Stimulated activated CD8-positive, alpha-beta memory T cell treated with anti-CD3 and anti-CD28 coated beads, Interleukin-7, amount 100 ng/mL, for 4 hours (primary cell): ENCODE results near the gene ARID5A.
"Not testable (repeated sequence)": the region's sequence is repeated elsewhere in the genome, so short reads cannot be mapped to it uniquely, and the experiment has no call there.

Experiments
- DNase-seq, 2 donors: peaks; one replicate each; pipeline ENCODE4 v3.0.0-alpha.2; 2020; ENCODE audit warnings: low read depth in 2 of 2

ARID5A gene

GRCh38 chr2:96555146-96555610 lies 18.6 kb downstream of the ARID5A start:
- DNase-seq, result no peak

- DNase-seq, result peak; percentile 32 to 53
These were observed 20.1 kb downstream of the ARID5A start for GRCh38 chr2:96556441-96557330.

DNA sequence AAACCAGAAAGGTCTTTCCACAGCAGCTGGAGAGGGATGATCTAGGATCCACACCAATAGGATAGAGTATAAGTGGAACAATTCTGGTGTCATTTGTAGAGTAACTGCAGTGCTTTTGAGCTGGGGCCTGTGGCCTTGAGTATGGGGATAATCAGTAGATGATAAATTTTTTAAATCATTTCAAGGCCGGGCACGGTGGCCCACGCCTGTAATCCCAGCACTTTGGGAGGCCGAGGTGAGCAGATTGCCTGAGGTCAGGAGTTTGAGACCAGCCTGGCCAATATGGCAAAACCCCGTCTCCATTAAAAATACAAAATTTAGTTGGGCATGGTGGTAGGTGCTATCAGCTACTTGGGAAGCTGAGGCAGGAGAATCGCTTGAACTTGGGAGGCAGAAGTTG lies 20.9 kb downstream of the ARID5A start:
- not testable (repeated sequence) for DNase-seq

- no peak for DNase-seq
These were observed 21.5 kb downstream of the ARID5A start for GRCh38 chr2:96558061-96558460.

DNA sequence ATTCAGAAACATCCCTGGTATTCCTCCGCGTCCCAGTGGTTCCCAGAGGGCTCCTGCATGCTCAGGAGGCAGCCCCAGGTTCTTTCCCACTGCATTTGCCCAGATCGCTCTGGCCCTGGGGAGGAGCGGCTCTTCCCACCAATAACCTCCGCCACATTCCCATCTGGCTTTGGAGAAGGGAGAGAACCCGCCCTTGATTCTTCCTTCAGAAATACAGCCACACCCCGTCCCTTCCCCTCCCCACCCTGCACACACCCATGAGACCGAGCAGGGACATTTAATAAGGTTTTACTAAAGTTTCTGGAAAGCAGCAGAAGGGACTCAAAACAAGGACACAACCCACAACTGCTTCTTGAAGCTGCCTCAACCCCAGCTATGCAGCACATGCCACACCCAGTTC lies 21.9 kb downstream of the ARID5A start:
- DNase-seq, result no peak

DNA sequence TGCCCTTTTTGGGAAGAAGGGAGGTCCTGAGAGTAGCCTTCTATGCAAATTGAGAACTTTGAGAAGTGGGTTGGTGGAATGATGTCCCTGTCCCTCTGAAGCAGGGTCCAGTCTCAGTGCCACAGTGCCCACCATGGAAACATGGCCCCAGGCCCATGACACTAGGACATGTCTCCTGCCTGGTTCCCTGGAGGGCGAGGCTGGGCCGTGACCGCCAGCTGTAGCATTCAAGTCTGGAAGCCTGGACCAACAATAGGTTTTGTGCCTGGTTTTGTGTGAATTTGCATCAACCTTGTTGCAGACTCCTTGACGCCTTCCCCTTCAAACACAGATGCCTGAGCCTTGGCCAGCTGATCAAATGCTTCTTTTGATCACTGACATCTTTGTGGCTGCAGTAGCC lies 27.5 kb downstream of the ARID5A start:
- DNase-seq, result no peak

DNA sequence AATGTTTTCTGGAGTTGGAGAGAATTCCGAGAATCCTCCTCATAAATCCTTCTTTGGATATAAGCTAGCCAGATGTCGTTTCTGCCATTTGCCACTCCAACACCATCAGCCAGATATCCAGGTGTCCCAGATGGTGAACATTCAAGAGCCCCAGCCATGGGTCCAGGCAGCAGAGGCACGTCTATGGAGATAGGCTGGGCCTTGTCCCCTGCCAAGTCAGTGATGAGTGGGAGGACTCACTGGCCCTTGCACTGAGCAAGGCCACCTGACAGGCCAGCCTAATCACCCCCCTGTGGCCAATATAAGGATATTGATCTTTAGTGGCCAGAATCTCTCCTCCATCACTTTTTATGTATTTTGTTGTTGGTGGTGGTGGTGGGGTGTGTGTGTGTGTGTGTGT lies 28.0 kb downstream of the ARID5A start:
- DNase-seq, result no peak

- DNase-seq, result no peak
These were observed 28.6 kb downstream of the ARID5A start for GRCh38 chr2:96565111-96565510.

GRCh38 chr2:96568094-96568493 lies 31.5 kb downstream of the ARID5A start:
- no peak for DNase-seq

- no peak for DNase-seq
These were observed 37.8 kb downstream of the ARID5A start for GRCh38 chr2:96574364-96574763.

GRCh38 chr2:96575785-96576456 lies 39.4 kb downstream of the ARID5A start:
- DNase-seq, result no peak

DNA sequence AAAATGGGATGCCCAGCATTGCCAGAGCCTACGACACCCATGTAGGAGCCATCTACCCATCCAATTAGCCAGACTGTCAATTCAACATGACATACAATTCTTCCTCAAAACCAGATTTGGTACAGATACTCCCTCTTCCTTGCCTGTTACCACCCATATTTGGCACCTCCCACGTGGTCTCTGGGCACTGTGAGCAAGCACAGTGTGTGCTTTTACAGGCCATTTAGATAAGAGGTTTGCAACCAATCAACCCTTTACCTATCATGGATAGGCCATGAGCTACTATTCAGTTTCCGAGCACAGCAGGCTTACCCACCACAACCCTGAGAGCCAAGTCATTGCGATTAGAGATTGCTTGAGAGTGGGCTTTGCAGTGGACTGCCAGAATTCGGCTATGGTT lies 40.9 kb downstream of the ARID5A start:
- DNase-seq, result no peak

- DNase-seq, result no peak
These were observed 42.2 kb downstream of the ARID5A start for GRCh38 chr2:96578731-96579130.

DNA sequence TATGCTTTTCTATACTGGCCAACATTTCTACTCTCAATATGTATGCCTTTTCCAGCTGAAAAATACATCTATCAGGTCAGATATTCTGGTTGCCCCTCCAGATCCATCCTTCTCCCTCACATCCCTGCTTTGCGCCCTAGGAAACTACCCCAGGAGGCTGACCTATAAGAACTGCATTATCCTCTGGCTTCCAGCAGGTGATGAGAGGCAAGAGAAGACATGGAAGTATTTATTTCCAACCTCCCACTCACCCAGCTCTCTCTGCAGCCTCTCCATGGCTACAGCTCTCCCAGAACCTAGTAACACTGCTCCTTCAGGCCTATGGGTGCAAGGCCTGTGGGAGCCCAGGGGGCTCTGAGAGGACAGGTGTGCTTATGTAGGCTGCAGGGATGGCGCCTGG lies 42.9 kb downstream of the ARID5A start:
- DNase-seq, result no peak

- no peak for DNase-seq
These were observed 44.2 kb downstream of the ARID5A start for GRCh38 chr2:96580771-96581170.

GRCh38 chr2:96584017-96584416 lies 47.5 kb downstream of the ARID5A start:
- DNase-seq, result no peak

GRCh38 chr2:96587843-96588242 lies 51.3 kb downstream of the ARID5A start:
- no peak for DNase-seq

GRCh38 chr2:96591054-96591453 lies 54.5 kb downstream of the ARID5A start:
- DNase-seq, result no peak

DNA sequence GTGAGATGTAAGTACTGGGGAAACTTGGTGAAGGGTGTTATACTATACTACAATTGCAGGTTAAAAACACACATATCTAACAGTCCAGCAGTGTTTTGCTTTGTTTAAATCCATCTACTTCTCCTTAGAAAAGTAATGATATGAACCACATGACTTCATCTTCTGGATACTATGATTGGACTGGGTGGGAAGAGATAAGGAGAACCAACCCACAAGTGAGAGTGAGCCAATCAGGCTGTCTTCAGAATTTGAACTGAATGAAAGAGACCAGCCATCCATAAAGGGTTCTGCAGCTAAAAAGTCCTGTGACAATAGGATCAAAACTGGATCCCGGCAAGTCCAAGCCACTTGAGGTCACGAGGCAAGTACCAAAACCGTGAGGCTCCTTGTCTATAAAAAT lies 54.9 kb downstream of the ARID5A start:
- DNase-seq, result no peak

DNA sequence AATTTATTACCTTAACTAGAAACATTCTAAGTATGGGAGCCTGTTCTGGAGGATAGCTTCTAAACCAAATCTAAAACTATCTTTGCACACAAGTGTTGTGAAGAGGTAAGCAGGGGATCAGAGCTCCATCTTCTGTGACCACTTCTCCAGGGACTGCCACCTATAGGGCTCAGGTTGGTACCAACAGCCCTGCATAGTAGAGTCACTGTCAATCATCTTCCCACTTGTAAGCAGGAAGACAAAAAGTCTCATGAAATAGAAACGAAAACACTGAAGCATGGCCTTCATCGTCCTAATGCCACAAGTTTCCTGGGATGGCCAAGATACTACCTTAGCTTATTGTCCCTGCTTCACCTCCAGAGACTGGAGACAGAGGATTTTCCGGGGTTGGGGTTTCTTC lies 57.7 kb downstream of the ARID5A start:
- DNase-seq, result no peak

DNA sequence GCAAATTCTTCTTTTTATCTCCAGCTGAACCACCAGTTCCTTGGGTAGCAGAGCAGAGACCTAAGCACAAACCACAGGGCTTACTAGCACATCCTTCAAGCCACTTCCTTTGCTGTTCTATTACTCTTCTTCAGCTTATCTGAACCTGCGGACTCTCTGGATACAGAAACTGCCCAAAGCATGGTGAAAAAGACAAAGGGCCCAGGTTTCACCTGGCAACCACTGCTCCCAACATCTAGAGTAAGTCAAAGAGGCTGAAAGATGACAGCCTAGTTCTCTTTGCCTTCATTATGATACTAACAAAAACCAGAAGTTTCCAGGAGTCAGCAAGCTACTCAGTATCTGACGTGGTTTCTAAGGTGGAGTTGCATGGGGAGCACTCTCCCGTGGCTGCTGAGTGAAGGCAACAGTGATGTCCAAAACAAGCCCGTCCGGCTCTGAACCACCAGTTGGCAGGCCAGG lies 58.2 kb downstream of the ARID5A start:
- no peak for DNase-seq

DNA sequence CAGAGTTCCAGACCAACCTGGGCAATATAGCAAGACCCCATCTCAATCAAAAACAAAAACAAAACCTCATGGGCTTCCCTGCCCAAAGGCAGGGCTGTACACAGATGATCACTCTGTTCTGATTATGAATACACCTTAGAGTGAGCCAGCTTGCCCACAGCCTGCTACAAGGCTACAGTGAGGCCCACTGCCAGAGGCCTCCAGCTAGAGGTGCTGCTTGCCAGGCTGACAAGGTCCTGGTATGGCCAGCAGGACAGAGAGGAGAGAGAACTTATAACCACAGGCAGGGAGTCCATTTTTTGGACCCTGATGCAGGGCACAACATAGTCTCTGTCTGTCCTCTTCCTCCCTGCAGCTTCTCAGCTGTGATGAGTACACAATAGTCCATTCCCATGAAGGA lies 60.0 kb downstream of the ARID5A start:
- DNase-seq, result no peak

GRCh38 chr2:96599941-96600340 lies 63.4 kb downstream of the ARID5A start:
- DNase-seq, result no peak
